HCT116 (cell line): Measurements from ENCODE around the gene DCST2. TPM values are rescaled to one million over a fixed set of nuclear protein-coding genes. Genes with fewer than 3 reads are reported as not detected.

Source experiments
- ATAC-seq: fragments of 200-7000 bp; cut with Tn5 transposase; 2 replicates; pipeline ENCODE4 v1.9.1; 2020; ENCODE audit warnings: mild to moderate bottlenecking, moderate library complexity
- BruUV-seq: library from RNA; stranded (reverse); fragments of 400-500 nt; replicated peaks from 2 replicates; lab custom pipeline; 2021; lab: Mats Ljungman, UMichigan
- CTCF ChIA-PET: fragments of 300-600 bp; sonication (Branson Sonifier 250); formaldehyde crosslinking; loops from one replicate; lab custom pipeline; 2021; ENCODE audit warnings: antibody characterized with exemption; lab: Charles Lee
- POLR2A ChIA-PET: fragments of 300-600, 350-600 bp; sonication (Branson Sonifier 250); formaldehyde crosslinking; loops from one replicate; lab custom pipeline; 2021; ENCODE audit warnings: antibody characterized with exemption; lab: Charles Lee
- RAD21 ChIA-PET, 2 experiments: fragments of 300-600 bp; sonication (Branson Sonifier 250); formaldehyde crosslinking; loops; one replicate each; lab custom pipeline; 2023; ENCODE audit warnings: low total read pairs in 2 of 2; ENCODE audit not compliant: uncharacterized antibody in 2 of 2, unreplicated experiment in 2 of 2, low non-redundant PET in 1 of 2; lab: Charles Lee
- DNase-seq: peaks from one replicate; pipeline ENCODE4 v3.0.0-alpha.2; 2010; ENCODE audit warnings: low read depth, low spot score
- H2AFZ ChIP-seq: fragments of 200-600 bp; shearing (Covaris generic), sonication (generic); 2 replicates; pipeline ENCODE4 v1.6.1; 2017; ENCODE audit warnings: low read depth, mixed run types, mixed read lengths, antibody characterized with exemption, low read length; ENCODE audit not compliant: poor library complexity, severe bottlenecking
- H3K27ac ChIP-seq: 2 replicates; pipeline ENCODE4 v1.5.1; 2012; ENCODE audit warnings: low read depth, low read length
- H3K27me3 ChIP-seq: fragments of 200-600 bp; sonication (generic); 2 replicates; pipeline ENCODE4 v1.6.1; 2016; ENCODE audit warnings: mixed run types, low read length, mixed read lengths; ENCODE audit not compliant: insufficient read depth
- H3K36me3 ChIP-seq, 2 experiments: fragments of 200-500 bp in 1 of 2; fragments of 200-600 bp in 1 of 2; sonication (Bioruptor generic) in 1 of 2; sonication (generic) in 1 of 2; 2 replicates each; pipeline versions ENCODE4 v1.5.1 to v1.6.1; 2014 to 2016; ENCODE audit warnings: low read length in 2 of 2, inconsistent platforms in 1 of 2, mixed read lengths in 1 of 2, mixed run types in 1 of 2; ENCODE audit not compliant: insufficient read depth in 2 of 2, control insufficient read depth in 1 of 2
- H3K4me1 ChIP-seq, 2 experiments: fragments of 200-600 bp in 1 of 2; sonication (generic) in 1 of 2; 2 replicates each; pipeline versions ENCODE4 v1.5.1 to v1.6.1; 2012 to 2017; ENCODE audit warnings: low read length in 2 of 2, inconsistent platforms in 1 of 2, mild to moderate bottlenecking in 1 of 2, mixed read lengths in 1 of 2, mixed run types in 1 of 2, moderate library complexity in 1 of 2; ENCODE audit not compliant: insufficient read depth in 2 of 2, control insufficient read depth in 1 of 2
- H3K4me2 ChIP-seq: fragments of 200-600 bp; sonication (generic); 2 replicates; pipeline ENCODE4 v1.6.1; 2017; ENCODE audit warnings: mixed run types, low read length, mixed read lengths
- H3K4me3 ChIP-seq, 2 experiments: fragments of 200-600 bp in 1 of 2; sonication (generic) in 1 of 2; replicated peaks in 1 of 2; 2 replicates each; pipeline ENCODE4 v1.5.1; 2011 to 2016; ENCODE audit warnings: low read length in 2 of 2, control low read depth in 1 of 2, low read depth in 1 of 2, mild to moderate bottlenecking in 1 of 2, mixed read lengths in 1 of 2, mixed run types in 1 of 2
- H3K79me2 ChIP-seq: fragments of 200-600 bp; sonication (generic); 2 replicates; pipeline ENCODE4 v1.6.1; 2017; ENCODE audit warnings: mild to moderate bottlenecking, mixed run types, low read length, moderate library complexity, mixed read lengths; ENCODE audit not compliant: insufficient read depth
- H3K9ac ChIP-seq: fragments of 200-600 bp; sonication (generic); 2 replicates; pipeline ENCODE4 v1.6.1; 2016; ENCODE audit warnings: low read length, mixed read lengths
- H3K9me2 ChIP-seq: fragments of 200-600 bp; sonication (generic), shearing (Covaris generic); 2 replicates; pipeline ENCODE4 v1.6.1; 2017; ENCODE audit warnings: mixed run types, mild to moderate bottlenecking, moderate library complexity; ENCODE audit not compliant: insufficient read depth
- H3K9me3 ChIP-seq, 2 experiments: fragments of 200-500 bp in 1 of 2; fragments of 200-600 bp in 1 of 2; sonication (Bioruptor generic) in 1 of 2; sonication (generic) in 1 of 2; 2 replicates each; pipeline ENCODE4 v1.6.1; 2014 to 2017; ENCODE audit warnings: low read length in 2 of 2, mixed read lengths in 2 of 2, inconsistent platforms in 1 of 2, low read depth in 1 of 2, mild to moderate bottlenecking in 1 of 2, mixed run types in 1 of 2, moderate library complexity in 1 of 2; ENCODE audit not compliant: control insufficient read depth in 1 of 2, insufficient read depth in 1 of 2
- H4K20me1 ChIP-seq: fragments of 200-600 bp; sonication (generic), shearing (Covaris generic); 2 replicates; pipeline ENCODE4 v1.6.1; 2017; ENCODE audit warnings: mixed run types, mild to moderate bottlenecking, moderate library complexity; ENCODE audit not compliant: insufficient read depth
- ATF3 ChIP-seq: IDR thresholded peaks from 2 replicates; pipeline ENCODE4 v1.6.1; 2012
- CBX3 ChIP-seq: IDR thresholded peaks from 2 replicates; pipeline ENCODE4 v1.6.1; 2012; ENCODE audit warnings: low read depth
- CTCF ChIP-seq, 3 experiments: fragments of 200-600 bp in 1 of 3; sonication (generic) in 1 of 3; IDR thresholded peaks in 2 of 3; conservative IDR thresholded peaks in 1 of 3; 2 replicates each; pipeline ENCODE4 v1.5.1; 2012 to 2017; ENCODE audit warnings: low read depth in 2 of 3, low read length in 2 of 3, antibody characterized with exemption in 1 of 3, borderline replicate concordance in 1 of 3, control low read depth in 1 of 3, mild to moderate bottlenecking in 1 of 3, mixed read lengths in 1 of 3, mixed run types in 1 of 3, moderate library complexity in 1 of 3; ENCODE audit not compliant: insufficient read depth in 1 of 3
- FOSL1 ChIP-seq: IDR thresholded peaks from 2 replicates; pipeline ENCODE4 v1.6.1; 2012; ENCODE audit warnings: low read depth
- MAX ChIP-seq: IDR thresholded peaks from 2 replicates; pipeline ENCODE4 v1.6.1; 2012
- POLR2A ChIP-seq: IDR thresholded peaks from 2 replicates; pipeline ENCODE4 v1.7.0; 2011; ENCODE audit warnings: borderline replicate concordance; ENCODE audit not compliant: insufficient read depth, insufficient read length; ENCODE audit errors: extremely low read depth
- POLR2AphosphoS5 ChIP-seq: IDR thresholded peaks from 2 replicates; pipeline ENCODE4 v1.6.1; 2011; ENCODE audit warnings: mild to moderate bottlenecking, low read depth, low read length, moderate library complexity
- SRF ChIP-seq: IDR thresholded peaks from 2 replicates; pipeline ENCODE4 v1.6.1; 2012; ENCODE audit warnings: low read depth
- TCF7L2 ChIP-seq: IDR thresholded peaks from 2 replicates; pipeline ENCODE4 v1.7.0; 2011; ENCODE audit warnings: borderline replicate concordance, inconsistent platforms; ENCODE audit not compliant: insufficient read depth, insufficient read length; ENCODE audit errors: extremely low read depth
- YY1 ChIP-seq: IDR thresholded peaks from 2 replicates; pipeline ENCODE4 v1.6.1; 2011; ENCODE audit warnings: low read length, low read depth, moderate library complexity, mild to moderate bottlenecking; ENCODE audit not compliant: insufficient replicate concordance; ENCODE audit errors: extremely low read depth
- ZBTB33 ChIP-seq: IDR thresholded peaks from 2 replicates; pipeline ENCODE4 v1.6.1; 2011; ENCODE audit warnings: mild to moderate bottlenecking, low read length, moderate library complexity; ENCODE audit not compliant: insufficient replicate concordance; ENCODE audit errors: extremely low read depth
- intact Hi-C: fragments of 100-400 bp; cut with micrococcal nuclease; formaldehyde crosslinking; loops from 2 replicates; pipeline ENCODE4 v1.10.0; 2022
- total RNA-seq: library from RNA; stranded (reverse); gene quantifications from one replicate; pipeline ENCODE4 v1.2.1, GENCODE V29; 2021; ENCODE audit not compliant: unreplicated experiment

DCST2 gene
- total RNA-seq, 1 experiment from 2014 or later = 2.0 TPM

GRCh38 chr1:154999571-155000410 is 33.8 kb downstream of the DCST2 start (continued):
- no peak for TF ChIP-seq ATF3
- TF ChIP-seq SRF = no peak
- no peak for TF ChIP-seq CBX3
- TF ChIP-seq MAX = no peak
- TF ChIP-seq FOSL1 = no peak

- CTCF ChIA-PET = interaction anchor here (1.0 to 2.6 kb wide), 18 partner anchors 10 to 554 kb away, joined by 3 to 25 read pairs (median 5); partner anchors contain the start of genes ADAM15, FLAD1, PBXIP1 and PYGO2
- POLR2A ChIA-PET = interaction anchor here (0.9 to 2.5 kb wide), 4 partner anchors 18 to 46 kb away, joined by 4 to 22 read pairs (median 8); partner anchors contain the start of gene SHC1
- peak; percentile 23 for ATAC-seq
- H3K27me3 ChIP-seq = no peaks in the 10 kb centered on the region
- intact Hi-C loops = loop anchor here (2.0 to 5.0 kb wide), 2 partner anchors 37 to 440 kb away; partner anchors contain the start of genes PYGO2 and UBE2Q1
- peak; percentile 90 for TF ChIP-seq TCF7L2
- TF ChIP-seq POLR2AphosphoS5 = no peak; the same call in 1 of the 2 replicates
- TF ChIP-seq SRF = no peak
- TF ChIP-seq CTCF (IDR thresholded peaks at IDR 0.05 in 2 of 3, conservative IDR thresholded peaks at IDR 0.05 in 1 of 3; ENCODE audit: borderline replicate concordance in 1 of 3, insufficient read depth in 1 of 3, low read depth in 2 of 3, low read length in 2 of 3) = peak in 2 of 3 experiments; percentile 96 to 97; a peak in 4 of 6 replicates
- no peak for TF ChIP-seq ZBTB33
- TF ChIP-seq POLR2A = peak; percentile 72
- TF ChIP-seq YY1 = peak; percentile 3
- TF ChIP-seq, all 23 proteins: peak for 4
- Histone ChIP-seq H3K9me3 (no peaks in the 10 kb centered on the region), H3K4me2 (peak overlapping the region; percentile 96), H2AFZ (no peak overlapping the region), H3K4me1 (peaks cover 24 to 60% of the 10 kb centered on the region in 2 experiments), H3K9ac (peak overlapping the region; percentile 91), H3K27ac (peak overlapping the region; percentile 99), H3K36me3 (no peaks in the 10 kb centered on the region), H3K4me3 (peak overlapping the region; percentile 85 to 98), H4K20me1 (no peaks in the 10 kb centered on the region), H3K9me2 (no peaks in the 10 kb centered on the region), H3K79me2 (peaks cover 14% of the 10 kb centered on the region)
- no TSS peak for BruUV-seq
- DNase-seq = peak; percentile 79
- RAD21 ChIA-PET = interaction anchor here in 1 of 2 experiments (0.6 to 1.7 kb wide), 2 partner anchors 25 to 38 kb away, joined by 4 to 5 read pairs; partner anchors contain the start of gene PYGO2
These were observed 34.6 kb downstream of the DCST2 start for GRCh38 chr1:154998818-154999570.
